GM19099 (cell line): ENCODE results near the gene GZMA.

Experiments
- POLR2A ChIP-seq: IDR thresholded peaks from 3 replicates; pipeline ENCODE4 v1.6.1; 2011; ENCODE audit warnings: low read depth; ENCODE audit not compliant: insufficient read length; ENCODE audit errors: extremely low read depth

Gene GZMA

GRCh38 chr5:55149308-55149795, 46.9 kb downstream of the GZMA start:
- TF ChIP-seq POLR2A: no peak

- no peak for TF ChIP-seq POLR2A
Observed at GRCh38 chr5:55151923-55152842, 49.7 kb downstream of the GZMA start.

- TF ChIP-seq POLR2A: no peak
Observed at GRCh38 chr5:55154873-55155272, 52.4 kb downstream of the GZMA start.
